Brain microvascular endothelial cell (primary cell): ENCODE data around the gene DYSF.
"Not testable (repeated sequence)": the region's sequence is repeated elsewhere in the genome, so short reads cannot be mapped to it uniquely, and the experiment has no call there.

ENCODE experiments used
- DNase-seq: peaks from one replicate; pipeline ENCODE4 v3.0.0-alpha.2; 2020
- H3K27ac ChIP-seq: fragments of 250-450 bp; sonication (Bioruptor Pico); 2 replicates; pipeline ENCODE4 v1.5.1; 2020; ENCODE audit warnings: mild to moderate bottlenecking, moderate library complexity
- H3K27me3 ChIP-seq: fragments of 250-450 bp; sonication (Bioruptor Pico); replicated peaks from 2 replicates; pipeline ENCODE4 v1.5.1; 2020; ENCODE audit warnings: mild to moderate bottlenecking
- H3K36me3 ChIP-seq: fragments of 250-450 bp; sonication (Bioruptor Pico); replicated peaks from 2 replicates; pipeline ENCODE4 v1.5.1; 2020; ENCODE audit warnings: mild to moderate bottlenecking
- H3K4me3 ChIP-seq: 2 replicates; pipeline ENCODE4 v1.5.1; 2011; ENCODE audit warnings: low read depth, mild to moderate bottlenecking, control low read depth, low read length, moderate library complexity
- CTCF ChIP-seq: IDR thresholded peaks from 2 replicates; pipeline ENCODE4 v1.5.1; 2011; ENCODE audit warnings: low read depth, mild to moderate bottlenecking, moderate library complexity, low read length, control low read depth, inconsistent platforms; ENCODE audit errors: missing control alignments
- in situ Hi-C: cut with HindIII; loops from 2 replicates; pipeline ENCODE4 v1.10.0; 2017; ENCODE audit warnings: low sequenced_read_pairs, low pct_ligation_motif_present

The DYSF gene

GRCh38 chr2:71453404-71454220 lies at the start of gene DYSF:
Gene DYSF, plus strand, starts transcription at chr2:71453561.
- no peaks in the 10 kb centered on the region for H3K27me3 ChIP-seq
- no peak for DNase-seq
- no peaks in the 10 kb centered on the region for H3K36me3 ChIP-seq
- no peak for TF ChIP-seq CTCF
- in situ Hi-C loops: no loop called here
- H3K4me3 ChIP-seq: peak within 1 kb of the TSS; percentile 61
- peak within 1 kb of the TSS; percentile 13 for H3K27ac ChIP-seq

GRCh38 chr2:71409611-71410010 lies 43.8 kb upstream of the DYSF start:
- no peaks in the 10 kb centered on the region for H3K27me3 ChIP-seq
- no peak for TF ChIP-seq CTCF
- peaks cover 26% of the 10 kb centered on the region for H3K36me3 ChIP-seq
- no peak for DNase-seq
- H3K27ac ChIP-seq: no peak overlapping the region
- H3K4me3 ChIP-seq: no peak overlapping the region
- in situ Hi-C loops: no loop called here

GRCh38 chr2:71410696-71411095 lies 42.7 kb upstream of the DYSF start:
- Histone ChIP-seq H3K4me3 (no peak overlapping the region), H3K27ac (no peak overlapping the region), H3K36me3 (peaks cover 20% of the 10 kb centered on the region), H3K27me3 (no peaks in the 10 kb centered on the region)
- no peak for TF ChIP-seq CTCF
- in situ Hi-C loops: no loop called here
- no peak for DNase-seq

- peak overlapping the region; percentile 42 for H3K4me3 ChIP-seq
- H3K36me3 ChIP-seq, in situ Hi-C loops, H3K27me3 ChIP-seq, H3K27ac ChIP-seq: not testable (repeated sequence)
- DNase-seq: peak; percentile 12
Observed at GRCh38 chr2:71416866-71417265, 36.5 kb upstream of the DYSF start.

GRCh38 chr2:71417300-71418202 lies 35.8 kb upstream of the DYSF start:
- TF ChIP-seq CTCF: no peak
- Histone ChIP-seq H3K4me3 (peak overlapping the region; percentile 42), H3K27ac (no peak overlapping the region), H3K36me3 (no peaks in the 10 kb centered on the region), H3K27me3 (no peaks in the 10 kb centered on the region)
- in situ Hi-C loops: no loop called here
- DNase-seq: no peak

- no peak overlapping the region for H3K4me3 ChIP-seq
- no peak overlapping the region for H3K27ac ChIP-seq
- in situ Hi-C loops: no loop called here
- DNase-seq: no peak
- H3K27me3 ChIP-seq: no peaks in the 10 kb centered on the region
- no peak for TF ChIP-seq CTCF
- H3K36me3 ChIP-seq: peaks cover 7% of the 10 kb centered on the region
Observed at GRCh38 chr2:71419145-71419544, 34.2 kb upstream of the DYSF start.
